GM18499 (cell line): ENCODE data around the gene MAPK10.

Source experiments
- ATAC-seq: cut with Tn5 transposase; IDR thresholded peaks from one replicate; pipeline ENCODE4 v1.9.1; 2021; ENCODE audit warnings: moderate number of reproducible peaks; ENCODE audit not compliant: insufficient read depth, unreplicated experiment

The MAPK10 gene

GRCh38 chr4:86283371-86283770 is 76.5 kb downstream of the MAPK10 start:
- ATAC-seq = no peak

DNA sequence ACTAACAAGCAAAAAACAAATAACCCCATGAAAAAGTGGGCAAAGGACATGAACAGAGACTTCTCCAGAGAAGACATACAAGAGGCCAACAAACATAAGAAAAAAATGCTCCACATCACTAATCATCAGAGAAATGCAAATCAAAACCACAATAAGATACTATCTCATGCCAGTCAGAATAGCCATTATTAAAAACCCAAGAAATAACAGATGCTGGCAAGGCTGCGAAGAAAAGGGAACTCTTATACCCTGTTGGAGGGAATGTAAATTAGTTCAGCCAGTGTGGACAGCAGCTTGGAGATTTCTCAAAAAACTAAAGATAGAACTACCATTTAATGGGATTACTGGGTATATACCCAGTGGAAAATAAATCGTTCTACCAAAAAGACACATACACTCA is 79.6 kb downstream of the MAPK10 start:
- ATAC-seq = no peak

DNA sequence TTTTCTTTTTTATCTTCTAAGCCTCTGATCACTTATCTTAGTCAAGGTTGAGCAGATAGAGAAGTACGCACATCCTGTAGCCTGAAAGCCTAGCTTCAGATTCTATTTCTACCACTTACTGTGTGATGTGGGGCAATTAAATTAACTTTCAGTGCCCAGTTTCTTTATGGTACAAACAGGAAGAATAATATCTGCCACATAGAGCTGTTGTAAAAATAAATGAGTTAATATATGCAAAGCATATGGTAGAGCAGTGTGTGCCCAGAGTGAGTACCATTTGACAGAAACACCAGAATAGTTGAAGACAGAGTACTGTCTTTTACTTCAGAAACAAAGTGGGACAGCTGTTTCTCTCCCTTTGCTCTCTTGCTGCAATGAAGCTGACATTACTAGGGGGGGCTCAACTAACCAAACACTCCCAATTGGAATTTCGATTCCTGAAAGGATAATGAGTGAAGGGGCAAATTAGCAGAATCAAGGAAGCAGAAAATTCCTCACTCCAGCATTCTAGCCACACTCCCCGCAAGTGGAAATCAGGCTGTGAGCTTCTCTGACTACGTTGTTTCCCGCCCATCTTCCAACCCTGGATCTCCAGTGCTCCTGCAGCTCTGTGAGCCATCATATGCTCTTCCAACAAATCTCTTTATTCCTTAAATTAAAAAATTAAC is 80.4 kb downstream of the MAPK10 start:
- ATAC-seq = no peak

DNA sequence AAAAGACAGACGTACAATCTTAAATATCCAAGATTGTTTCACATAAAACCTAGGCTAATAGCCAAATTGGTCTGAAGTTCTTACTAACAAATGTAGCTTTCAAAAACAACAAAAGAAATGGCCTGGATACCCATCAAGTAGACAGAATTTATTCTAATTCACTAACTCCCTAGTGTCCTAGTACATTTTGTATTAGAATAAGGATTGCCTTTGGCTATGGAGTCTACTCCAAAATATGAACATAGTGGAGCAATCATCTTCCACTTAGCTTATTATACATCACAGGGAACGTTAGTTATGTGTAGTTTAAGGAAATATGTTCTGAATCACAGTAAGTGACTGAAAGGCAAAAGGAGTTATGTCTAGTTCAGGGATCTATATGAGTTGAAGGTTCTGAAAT is 81.7 kb downstream of the MAPK10 start:
- no peak for ATAC-seq

- no peak for ATAC-seq
These were observed 85.2 kb downstream of the MAPK10 start for GRCh38 chr4:86274642-86275041.

GRCh38 chr4:86272669-86273068 is 87.2 kb downstream of the MAPK10 start:
- no peak for ATAC-seq

- no peak for ATAC-seq
These were observed 88.8 kb downstream of the MAPK10 start for GRCh38 chr4:86271057-86271456.

DNA sequence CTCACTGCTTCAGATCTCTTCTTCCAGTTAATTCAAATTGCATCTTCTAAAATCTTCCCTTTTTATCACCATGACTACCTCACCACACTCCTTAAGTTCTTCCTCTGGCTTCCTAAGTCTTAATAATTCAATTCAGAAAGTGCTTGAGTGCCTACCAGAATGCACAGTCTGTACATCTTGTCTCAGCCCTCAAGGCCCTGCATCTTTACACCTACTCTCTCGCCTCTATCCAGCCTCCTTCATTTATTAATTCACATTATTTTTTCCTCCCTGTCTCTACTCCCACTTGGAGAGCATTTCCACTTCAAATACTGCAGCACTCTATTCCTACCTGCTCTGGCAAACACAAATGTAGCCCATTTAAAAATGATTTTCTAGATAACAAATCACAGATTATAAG is 90.5 kb downstream of the MAPK10 start:
- no peak for ATAC-seq

DNA sequence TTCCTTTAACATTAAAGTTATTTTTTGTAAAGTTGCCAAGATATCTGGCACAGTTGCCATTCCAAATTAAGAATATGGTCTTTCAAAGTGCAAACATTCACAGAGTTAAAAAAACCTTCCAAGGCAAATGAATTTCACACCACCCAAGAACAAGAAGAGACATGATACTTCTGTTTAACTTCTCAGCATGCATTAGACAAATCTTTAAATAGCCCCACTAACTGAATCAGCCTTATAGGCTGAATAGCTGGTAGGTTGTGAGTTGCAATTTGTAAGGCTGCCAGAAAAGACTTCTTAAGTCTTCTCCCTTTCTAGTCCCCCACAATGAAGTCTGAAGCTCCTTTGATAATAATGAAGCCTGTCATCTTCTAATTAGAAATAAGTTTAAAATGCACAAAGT is 95.6 kb downstream of the MAPK10 start:
- ATAC-seq = no peak

GRCh38 chr4:86261636-86262035 is 98.2 kb downstream of the MAPK10 start:
- no peak for ATAC-seq

GRCh38 chr4:86256086-86256485 is 103.8 kb downstream of the MAPK10 start:
- no peak for ATAC-seq

GRCh38 chr4:86250619-86251018 is 109.2 kb downstream of the MAPK10 start:
- no peak for ATAC-seq

DNA sequence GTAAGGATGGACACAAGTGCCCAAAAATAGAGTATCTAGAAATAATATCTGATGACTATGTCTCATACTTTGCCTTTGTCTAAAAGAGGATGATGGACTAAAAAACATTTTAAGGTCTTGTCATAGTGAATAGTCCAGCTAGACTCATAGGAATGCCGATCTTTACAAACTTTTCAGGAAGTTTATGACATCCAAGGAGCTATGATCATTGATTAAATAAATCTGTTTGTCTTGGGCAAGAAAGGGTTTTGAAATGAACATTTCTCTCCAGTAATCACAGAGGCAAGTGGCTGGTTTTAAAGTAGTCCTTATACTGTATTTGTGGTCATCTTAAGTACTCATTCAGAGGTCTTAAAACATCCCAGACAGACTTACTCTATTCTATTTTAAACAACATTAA is 109.8 kb downstream of the MAPK10 start:
- no peak for ATAC-seq

- ATAC-seq = no peak
These were observed 110.8 kb downstream of the MAPK10 start for GRCh38 chr4:86249074-86249473.

DNA sequence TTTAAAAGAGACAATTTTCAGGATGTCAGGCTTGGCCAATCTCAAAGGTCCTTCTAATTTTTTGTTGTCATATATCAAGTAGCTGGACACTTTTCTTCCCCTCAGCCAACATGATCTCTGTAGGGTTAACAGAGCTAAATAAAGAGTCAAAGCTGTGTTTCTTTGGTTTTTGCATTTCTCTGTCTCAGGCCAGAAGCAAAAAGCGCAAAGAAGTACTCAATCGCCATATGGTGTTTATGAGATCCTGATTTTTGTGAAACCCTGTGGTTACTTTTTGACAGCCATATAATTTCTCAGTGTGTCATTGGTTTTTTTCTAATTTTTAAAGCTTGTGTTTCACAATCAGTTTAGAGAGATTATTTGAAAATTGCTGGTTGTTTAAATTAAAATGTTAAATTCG is 111.9 kb downstream of the MAPK10 start:
- no peak for ATAC-seq

DNA sequence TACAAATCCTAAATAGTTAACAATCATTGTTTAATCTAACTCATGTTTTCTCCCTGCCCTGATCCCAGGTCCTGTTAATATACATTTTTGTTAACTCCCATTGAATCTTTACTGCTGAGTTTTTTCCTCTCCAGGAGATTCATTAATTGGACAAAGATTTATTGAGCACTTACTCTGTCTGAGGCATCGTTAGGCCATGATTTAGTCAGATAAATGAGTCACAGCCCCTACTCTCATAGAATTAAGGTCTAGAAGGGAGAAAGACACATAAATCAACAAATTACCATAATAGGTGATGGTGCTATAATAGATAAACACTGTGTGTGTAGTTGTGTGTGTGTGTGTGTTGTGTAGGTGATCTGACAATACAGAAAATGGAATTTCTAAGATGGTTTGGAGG is 112.5 kb downstream of the MAPK10 start:
- no peak for ATAC-seq

DNA sequence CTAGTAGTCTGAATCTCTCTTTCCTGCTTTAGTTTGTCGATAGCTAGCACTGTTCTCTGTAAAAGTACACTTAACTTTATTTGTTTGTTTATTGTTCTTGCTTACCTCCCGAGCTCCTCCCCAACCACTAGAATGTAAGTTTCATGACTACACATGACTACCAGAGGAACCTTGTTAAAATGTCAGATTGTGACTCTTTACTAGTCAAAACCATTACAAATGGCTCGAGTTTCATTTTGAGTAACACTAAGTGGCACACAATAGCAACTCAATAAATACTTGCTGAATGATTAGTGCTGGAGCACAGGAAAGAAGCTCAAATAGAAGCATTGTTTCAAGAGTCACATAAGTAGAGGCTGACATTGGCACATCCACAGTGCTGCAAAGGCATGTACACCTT is 116.1 kb downstream of the MAPK10 start:
- no peak for ATAC-seq

DNA sequence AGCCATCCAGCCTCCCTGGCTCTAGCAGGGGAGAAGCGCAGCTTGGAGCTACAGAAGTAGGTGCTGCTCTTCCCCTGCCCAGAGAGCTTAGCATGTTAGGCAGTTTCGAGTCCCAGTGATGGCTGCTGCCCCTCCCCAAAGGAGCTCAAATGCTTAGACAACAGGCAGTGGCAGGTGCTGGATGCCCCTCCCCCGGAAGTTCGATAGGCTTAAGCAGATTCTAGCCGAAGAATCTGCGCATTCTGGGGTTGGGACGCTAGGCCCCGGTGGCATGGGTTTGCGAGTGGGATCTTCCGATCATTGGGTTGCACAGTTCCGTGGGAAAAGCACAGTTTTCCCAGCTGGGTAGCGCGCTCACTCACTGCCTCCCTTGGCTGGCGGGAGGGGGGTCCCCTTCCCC is 117.2 kb downstream of the MAPK10 start:
- no peak for ATAC-seq

GRCh38 chr4:86235549-86235948 is 124.3 kb downstream of the MAPK10 start:
- ATAC-seq = no peak

- ATAC-seq = no peak
These were observed 126.2 kb downstream of the MAPK10 start for GRCh38 chr4:86233681-86234080.

DNA sequence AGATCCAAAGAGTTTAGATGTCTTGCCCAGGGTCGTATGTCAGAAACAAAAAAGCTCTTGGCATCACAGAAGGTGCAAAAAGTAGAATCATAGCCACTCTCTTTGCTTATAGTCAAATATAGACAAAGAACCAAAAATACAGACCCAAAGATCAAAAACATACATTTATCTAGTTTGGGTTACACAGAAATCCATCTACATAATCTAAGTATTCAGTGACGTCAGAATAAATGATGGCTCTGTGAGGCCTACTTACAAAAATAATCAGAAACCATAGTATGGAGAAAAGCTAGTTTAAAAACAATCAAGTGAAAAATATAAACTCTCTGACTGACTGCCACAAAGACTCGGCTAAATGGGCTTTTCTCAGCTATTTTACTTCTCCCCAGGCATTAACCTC is 126.8 kb downstream of the MAPK10 start:
- no peak for ATAC-seq

GRCh38 chr4:86223472-86223871 is 136.4 kb downstream of the MAPK10 start:
- ATAC-seq = no peak

GRCh38 chr4:86221002-86221401 is 138.9 kb downstream of the MAPK10 start:
- no peak for ATAC-seq
